Thyroid gland (tissue), 4 donors: ENCODE data around the gene CLDN20.

Experiments
- POLR2A ChIP-seq, 2 donors: fragments of 450-650 bp; IDR thresholded peaks; one replicate each; pipeline ENCODE4 v1.6.1; 2017; ENCODE audit warnings: antibody characterized with exemption in 2 of 2, mild to moderate bottlenecking in 2 of 2, moderate library complexity in 1 of 2
- TF ChIP-seq, protein P1 (sequence below), 6 experiments: fragments of 200-600 bp in 3 of 6; fragments of 450-650 bp in 3 of 6; sonication (generic) in 3 of 6; IDR thresholded peaks; one replicate each; pipeline ENCODE4 v1.5.1; 2016 to 2019; ENCODE audit warnings: antibody characterized with exemption in 6 of 6, mild to moderate bottlenecking in 2 of 6, inconsistent platforms in 1 of 6, moderate library complexity in 1 of 6

- TF ChIP-seq POLR2A (IDR thresholded peaks at IDR 0.05) = no peak
- TF ChIP-seq, protein P1, sequence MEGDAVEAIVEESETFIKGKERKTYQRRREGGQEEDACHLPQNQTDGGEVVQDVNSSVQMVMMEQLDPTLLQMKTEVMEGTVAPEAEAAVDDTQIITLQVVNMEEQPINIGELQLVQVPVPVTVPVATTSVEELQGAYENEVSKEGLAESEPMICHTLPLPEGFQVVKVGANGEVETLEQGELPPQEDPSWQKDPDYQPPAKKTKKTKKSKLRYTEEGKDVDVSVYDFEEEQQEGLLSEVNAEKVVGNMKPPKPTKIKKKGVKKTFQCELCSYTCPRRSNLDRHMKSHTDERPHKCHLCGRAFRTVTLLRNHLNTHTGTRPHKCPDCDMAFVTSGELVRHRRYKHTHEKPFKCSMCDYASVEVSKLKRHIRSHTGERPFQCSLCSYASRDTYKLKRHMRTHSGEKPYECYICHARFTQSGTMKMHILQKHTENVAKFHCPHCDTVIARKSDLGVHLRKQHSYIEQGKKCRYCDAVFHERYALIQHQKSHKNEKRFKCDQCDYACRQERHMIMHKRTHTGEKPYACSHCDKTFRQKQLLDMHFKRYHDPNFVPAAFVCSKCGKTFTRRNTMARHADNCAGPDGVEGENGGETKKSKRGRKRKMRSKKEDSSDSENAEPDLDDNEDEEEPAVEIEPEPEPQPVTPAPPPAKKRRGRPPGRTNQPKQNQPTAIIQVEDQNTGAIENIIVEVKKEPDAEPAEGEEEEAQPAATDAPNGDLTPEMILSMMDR (IDR thresholded peaks at IDR 0.05) = no peak
These were observed 60.4 kb downstream of the CLDN20 start for GRCh38 chr6:155324172-155324571.
